ENCODE results near the gene UGCG.

- TF ChIP-seq CTCF (conservative IDR thresholded peaks at IDR 0.05; ENCODE audit: low read length) (no peak), EZH2phosphoT487 (IDR thresholded peaks at IDR 0.05; ENCODE audit: borderline replicate concordance) (no peak)
Observed at GRCh38 chr9:111886983-111887718, 9.5 kb upstream of the UGCG start.
